ENCODE results near the gene KCNJ16. TPM values are rescaled to one million over a fixed set of nuclear protein-coding genes. Genes with fewer than 3 reads are reported as not detected.

KCNJ16 gene
- total RNA-seq, 1 donor from 2014 or later: 0.64 TPM

GRCh38 chr17:70095455-70095854 is 20.4 kb downstream of the KCNJ16 start:
- DNase-seq (ENCODE audit: extremely low read depth, low read depth, low spot score): no peak

GRCh38 chr17:70096861-70097260 is 21.8 kb downstream of the KCNJ16 start:
- DNase-seq (ENCODE audit: extremely low read depth, low read depth, low spot score): no peak

- no peak for DNase-seq (ENCODE audit: extremely low read depth, low read depth, low spot score)
Observed at GRCh38 chr17:70098030-70098429, 23.0 kb downstream of the KCNJ16 start.

GRCh38 chr17:70099294-70099693 is 24.3 kb downstream of the KCNJ16 start:
- DNase-seq (ENCODE audit: extremely low read depth, low read depth, low spot score): no peak

- DNase-seq (ENCODE audit: extremely low read depth, low read depth, low spot score): no peak
Observed at GRCh38 chr17:70099884-70100283, 24.9 kb downstream of the KCNJ16 start.

GRCh38 chr17:70100983-70101382 is 26.0 kb downstream of the KCNJ16 start:
- DNase-seq (ENCODE audit: extremely low read depth, low read depth, low spot score): no peak

- no peak for DNase-seq (ENCODE audit: extremely low read depth, low read depth, low spot score)
Observed at GRCh38 chr17:70102531-70102930, 27.5 kb downstream of the KCNJ16 start.

- DNase-seq (ENCODE audit: extremely low read depth, low read depth, low spot score): no peak
Observed at GRCh38 chr17:70104791-70105523, 29.9 kb downstream of the KCNJ16 start.

GRCh38 chr17:70105641-70106040 is 30.6 kb downstream of the KCNJ16 start:
- DNase-seq (ENCODE audit: extremely low read depth, low read depth, low spot score): no peak

- DNase-seq (ENCODE audit: extremely low read depth, low read depth, low spot score): no peak
Observed at GRCh38 chr17:70106551-70106950, 31.5 kb downstream of the KCNJ16 start.

- DNase-seq (ENCODE audit: extremely low read depth, low read depth, low spot score): no peak
Observed at GRCh38 chr17:70107441-70107840, 32.4 kb downstream of the KCNJ16 start.

- DNase-seq (ENCODE audit: extremely low read depth, low read depth, low spot score): no peak
Observed at GRCh38 chr17:70107904-70108565, 33.0 kb downstream of the KCNJ16 start.

- no peak for DNase-seq (ENCODE audit: extremely low read depth, low read depth, low spot score)
Observed at GRCh38 chr17:70109497-70109896, 34.5 kb downstream of the KCNJ16 start.

GRCh38 chr17:70110443-70110880 is 35.4 kb downstream of the KCNJ16 start:
- DNase-seq (ENCODE audit: extremely low read depth, low read depth, low spot score): peak; percentile 100

- DNase-seq (ENCODE audit: extremely low read depth, low read depth, low spot score): no peak
Observed at GRCh38 chr17:70111201-70111600, 36.2 kb downstream of the KCNJ16 start.

GRCh38 chr17:70114405-70114804 is 39.4 kb downstream of the KCNJ16 start:
- DNase-seq (ENCODE audit: extremely low read depth, low read depth, low spot score): no peak

GRCh38 chr17:70115126-70115525 is 40.1 kb downstream of the KCNJ16 start:
- no peak for DNase-seq (ENCODE audit: extremely low read depth, low read depth, low spot score)

- no peak for DNase-seq (ENCODE audit: extremely low read depth, low read depth, low spot score)
Observed at GRCh38 chr17:70116919-70117318, 41.9 kb downstream of the KCNJ16 start.

GRCh38 chr17:70119545-70119944 is 44.5 kb downstream of the KCNJ16 start:
- DNase-seq (ENCODE audit: extremely low read depth, low read depth, low spot score): no peak

- DNase-seq (ENCODE audit: extremely low read depth, low read depth, low spot score): no peak
Observed at GRCh38 chr17:70119983-70120382, 45.0 kb downstream of the KCNJ16 start.

GRCh38 chr17:70120425-70120824 is 45.4 kb downstream of the KCNJ16 start:
- DNase-seq (ENCODE audit: extremely low read depth, low read depth, low spot score): no peak

- DNase-seq (ENCODE audit: extremely low read depth, low read depth, low spot score): no peak
Observed at GRCh38 chr17:70121126-70121525, 46.1 kb downstream of the KCNJ16 start.

Measured in glomerular endothelial cell (primary cell).